Measurements from ENCODE around the gene KCNJ15. TPM values are rescaled to one million over a fixed set of nuclear protein-coding genes. Genes with fewer than 3 reads are reported as not detected.

The KCNJ15 gene
- total and polyA plus RNA-seq, 8 donors = 54.1 to 103 (median 80.7) TPM

DNA sequence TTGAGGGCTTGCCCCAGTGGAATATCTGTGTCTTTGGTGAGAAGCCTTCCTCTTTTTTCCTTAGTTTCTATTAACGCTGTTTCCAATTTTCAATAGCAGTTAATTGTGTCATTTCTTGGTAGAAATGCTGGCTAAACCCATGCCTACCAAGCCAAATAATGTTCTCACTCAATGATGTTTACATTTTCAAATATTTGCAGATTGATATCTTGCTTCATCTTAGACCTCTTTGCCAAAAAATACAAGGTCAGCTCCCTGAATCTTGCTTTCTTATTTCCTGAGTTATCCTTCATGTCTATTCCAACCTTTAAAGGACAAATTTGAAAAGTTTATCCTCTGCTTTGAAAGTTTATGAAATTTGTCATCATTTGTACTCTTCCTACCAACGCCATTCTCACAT is 5.1 kb downstream of the KCNJ15 start:
- Histone ChIP-seq H3K4me3 (no peak overlapping the region), H3K27me3 (no peaks in the 10 kb centered on the region), H3K27ac (peak overlapping the region; percentile 85 to 92), H3K36me3 (no peaks in the 10 kb centered on the region), H3K9me3 (no peaks in the 10 kb centered on the region), H3K4me1 (peaks cover 21 to 67% of the 10 kb centered on the region in 2 donors)
- intact Hi-C loops (cut with DNase I) = no loop called here
- TF ChIP-seq, protein P1, sequence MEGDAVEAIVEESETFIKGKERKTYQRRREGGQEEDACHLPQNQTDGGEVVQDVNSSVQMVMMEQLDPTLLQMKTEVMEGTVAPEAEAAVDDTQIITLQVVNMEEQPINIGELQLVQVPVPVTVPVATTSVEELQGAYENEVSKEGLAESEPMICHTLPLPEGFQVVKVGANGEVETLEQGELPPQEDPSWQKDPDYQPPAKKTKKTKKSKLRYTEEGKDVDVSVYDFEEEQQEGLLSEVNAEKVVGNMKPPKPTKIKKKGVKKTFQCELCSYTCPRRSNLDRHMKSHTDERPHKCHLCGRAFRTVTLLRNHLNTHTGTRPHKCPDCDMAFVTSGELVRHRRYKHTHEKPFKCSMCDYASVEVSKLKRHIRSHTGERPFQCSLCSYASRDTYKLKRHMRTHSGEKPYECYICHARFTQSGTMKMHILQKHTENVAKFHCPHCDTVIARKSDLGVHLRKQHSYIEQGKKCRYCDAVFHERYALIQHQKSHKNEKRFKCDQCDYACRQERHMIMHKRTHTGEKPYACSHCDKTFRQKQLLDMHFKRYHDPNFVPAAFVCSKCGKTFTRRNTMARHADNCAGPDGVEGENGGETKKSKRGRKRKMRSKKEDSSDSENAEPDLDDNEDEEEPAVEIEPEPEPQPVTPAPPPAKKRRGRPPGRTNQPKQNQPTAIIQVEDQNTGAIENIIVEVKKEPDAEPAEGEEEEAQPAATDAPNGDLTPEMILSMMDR (IDR thresholded peaks at IDR 0.05) = no peak
- ATAC-seq (peak; percentile 3), DNase-seq (no peak)

DNA sequence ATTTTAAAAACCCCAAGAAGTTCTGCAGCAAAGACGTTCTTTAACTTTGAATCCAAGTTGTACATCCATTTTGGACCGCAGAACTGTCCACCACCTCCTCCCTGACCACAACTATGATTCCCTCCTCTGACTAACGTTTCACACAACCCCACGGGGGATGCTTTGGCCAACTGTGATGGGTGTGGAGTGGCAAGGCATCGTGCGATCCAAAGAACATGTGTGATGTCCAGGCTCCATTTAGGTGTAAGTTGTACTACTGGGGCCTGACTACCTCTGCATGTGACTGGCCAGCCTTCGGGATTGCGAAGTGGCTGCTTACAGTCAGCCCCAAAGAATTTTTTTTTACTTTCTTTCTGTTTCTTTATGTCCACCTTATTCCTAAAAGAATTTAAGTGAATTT is 6.7 kb downstream of the KCNJ15 start:
- Histone ChIP-seq H3K4me3 (no peak overlapping the region), H3K9me3 (no peaks in the 10 kb centered on the region), H3K27me3 (no peaks in the 10 kb centered on the region), H3K36me3 (no peaks in the 10 kb centered on the region), H3K27ac (peak overlapping the region in 1 of 2 donors; percentile 20), H3K4me1 (peaks cover 26 to 77% of the 10 kb centered on the region in 2 donors)
- ATAC-seq (no peak), DNase-seq (no peak)
- TF ChIP-seq, protein P1 (IDR thresholded peaks at IDR 0.05) = no peak
- intact Hi-C loops (cut with DNase I) = no loop called here

DNA sequence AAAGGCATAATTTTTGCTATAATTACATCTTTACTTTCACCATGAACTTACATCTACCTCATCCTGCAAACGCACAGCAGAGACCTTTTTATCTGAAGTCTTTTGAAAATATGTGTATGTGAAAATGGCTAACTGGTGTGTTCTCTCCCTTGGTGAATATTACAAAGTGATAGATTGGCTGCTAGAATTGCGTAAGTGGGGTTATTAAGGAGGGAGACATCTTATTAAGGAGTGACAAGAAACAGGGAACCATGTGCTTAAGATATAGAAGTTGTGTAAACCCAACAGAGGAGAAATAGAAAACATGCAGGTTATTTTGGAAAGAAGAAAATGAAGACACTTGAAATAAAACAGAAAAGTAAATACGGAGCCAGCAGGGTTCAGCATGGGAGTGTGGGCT is 7.8 kb downstream of the KCNJ15 start:
- Histone ChIP-seq H3K27me3 (no peaks in the 10 kb centered on the region), H3K36me3 (no peaks in the 10 kb centered on the region), H3K4me1 (peaks cover 37 to 83% of the 10 kb centered on the region in 2 donors), H3K27ac (peak overlapping the region; percentile 14 to 34), H3K4me3 (no peak overlapping the region), H3K9me3 (no peaks in the 10 kb centered on the region)
- intact Hi-C loops (cut with DNase I) = no loop called here
- no peak for ATAC-seq
- no peak for DNase-seq
- TF ChIP-seq, protein P1 (IDR thresholded peaks at IDR 0.05) = no peak

DNA sequence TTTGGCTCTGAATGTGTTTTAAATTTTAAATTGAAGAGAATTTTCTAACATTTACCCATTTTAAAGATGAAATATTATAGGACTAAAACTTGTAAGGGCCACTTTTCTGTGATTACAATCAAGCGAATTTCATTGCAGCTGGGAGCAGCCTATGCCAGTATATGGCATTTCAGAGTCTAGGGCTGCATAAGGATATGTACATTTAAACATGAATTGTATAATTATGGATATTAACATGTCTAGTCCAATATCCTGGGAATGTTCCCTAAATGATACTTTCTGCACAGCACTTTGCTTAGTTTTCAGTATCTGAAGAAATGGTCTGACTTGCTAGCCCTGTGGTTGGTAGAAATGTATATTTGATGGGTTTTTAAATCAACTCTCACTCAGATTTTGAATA is 8.4 kb downstream of the KCNJ15 start:
- ATAC-seq (no peak), DNase-seq (no peak)
- H3K4me1 ChIP-seq = peaks cover 42 to 83% of the 10 kb centered on the region in 2 donors
- H3K27ac ChIP-seq = peak overlapping the region; percentile 3 to 34
- intact Hi-C loops (cut with DNase I) = no loop called here
- H3K9me3 ChIP-seq = no peaks in the 10 kb centered on the region
- no peaks in the 10 kb centered on the region for H3K27me3 ChIP-seq
- no peak overlapping the region for H3K4me3 ChIP-seq
- H3K36me3 ChIP-seq = no peaks in the 10 kb centered on the region
- TF ChIP-seq, protein P1 (IDR thresholded peaks at IDR 0.05) = no peak

- H3K4me1 ChIP-seq = peaks cover 38 to 83% of the 10 kb centered on the region in 2 donors
- TF ChIP-seq, protein P1 (IDR thresholded peaks at IDR 0.05) = no peak
- peak; percentile 12 for ATAC-seq
Observed at GRCh38 chr21:38266732-38267131, 9.9 kb downstream of the KCNJ15 start.

More at GRCh38 chr21:38266732-38267131, 9.9 kb downstream of the KCNJ15 start:
- H3K4me3 ChIP-seq = no peak overlapping the region
- no peaks in the 10 kb centered on the region for H3K9me3 ChIP-seq
- H3K27ac ChIP-seq = peak overlapping the region; percentile 26 to 75
- H3K36me3 ChIP-seq = no peaks in the 10 kb centered on the region
- no peaks in the 10 kb centered on the region for H3K27me3 ChIP-seq
- no peak for DNase-seq
- intact Hi-C loops (cut with DNase I) = no loop called here

Data from left lung (tissue), 10 donors.